Measurements from ENCODE around the gene VPS13A.
"Not testable (repeated sequence)": the region's sequence is repeated elsewhere in the genome, so short reads cannot be mapped to it uniquely, and the experiment has no call there.

VPS13A gene

GRCh38 chr9:77180056-77180455, 2.7 kb downstream of the VPS13A start:
- no peak for DNase-seq (ENCODE audit: extremely low read depth in 1 of 2, low read depth in 1 of 2)

GRCh38 chr9:77183581-77183980, 6.2 kb downstream of the VPS13A start:
- no peak for DNase-seq (ENCODE audit: extremely low read depth in 1 of 2, low read depth in 1 of 2)

DNA sequence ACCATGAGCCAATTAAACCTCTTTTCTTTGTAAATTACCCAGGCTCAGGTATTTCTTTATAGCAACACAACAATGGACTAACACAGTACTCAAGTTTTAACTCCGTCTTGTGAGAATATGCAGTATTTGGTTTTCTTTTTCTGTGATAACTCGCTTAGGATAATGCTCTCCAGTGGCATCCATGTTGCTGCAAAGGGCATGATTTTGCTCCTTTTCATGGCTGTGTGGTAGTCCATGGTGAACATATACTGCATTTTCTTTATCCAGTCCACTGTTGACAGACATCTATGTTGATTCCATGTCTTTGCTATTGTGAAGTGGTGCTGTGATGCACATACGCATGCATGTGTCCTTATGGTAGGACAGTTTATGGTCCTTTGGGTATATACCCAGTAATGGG, 10.9 kb downstream of the VPS13A start:
- no peak for DNase-seq (ENCODE audit: extremely low read depth in 1 of 2, low read depth in 1 of 2)

DNA sequence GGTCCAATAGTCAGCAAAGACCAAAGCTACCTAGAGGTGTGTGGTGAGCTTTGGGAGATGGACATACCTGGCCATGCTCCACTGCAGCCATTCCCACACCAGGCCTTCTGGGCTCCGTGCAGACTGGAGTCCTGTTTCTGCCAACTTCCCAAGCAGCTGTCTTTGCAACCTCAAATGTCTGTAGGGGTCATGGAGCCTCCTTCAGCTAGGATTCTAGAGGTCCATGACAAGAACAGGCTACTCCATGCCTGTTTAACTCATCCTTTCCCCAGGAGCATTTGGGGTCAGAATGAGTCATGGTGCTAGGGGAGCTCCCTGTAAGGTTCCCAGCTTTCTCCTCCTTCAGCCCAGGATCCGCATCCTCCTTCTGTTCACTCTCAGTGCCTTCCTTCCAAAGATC, 17.1 kb downstream of the VPS13A start:
- no peak for DNase-seq (ENCODE audit: extremely low read depth in 1 of 2, low read depth in 1 of 2)

DNA sequence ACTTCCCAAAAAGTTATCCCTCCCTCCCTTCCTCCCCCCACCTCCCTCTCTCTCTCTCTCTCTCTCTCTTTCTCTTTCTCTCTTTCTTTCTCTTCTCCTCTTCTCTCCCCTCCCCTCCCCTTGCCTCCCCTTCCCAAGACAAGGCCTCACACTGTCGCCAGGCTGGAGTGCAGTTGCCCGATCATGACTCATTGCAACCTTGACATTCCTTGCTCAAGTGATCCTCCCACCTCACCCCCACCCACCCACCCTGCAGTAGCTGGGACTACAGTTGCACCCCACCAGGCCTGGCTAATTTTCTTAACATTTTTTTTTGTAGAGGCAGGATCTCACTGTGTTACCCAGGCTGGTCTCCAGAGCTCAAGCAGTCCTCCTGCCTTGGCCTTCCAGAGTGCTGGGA, 32.8 kb downstream of the VPS13A start:
- DNase-seq (ENCODE audit: extremely low read depth in 1 of 2, low read depth in 1 of 2) = no peak

DNA sequence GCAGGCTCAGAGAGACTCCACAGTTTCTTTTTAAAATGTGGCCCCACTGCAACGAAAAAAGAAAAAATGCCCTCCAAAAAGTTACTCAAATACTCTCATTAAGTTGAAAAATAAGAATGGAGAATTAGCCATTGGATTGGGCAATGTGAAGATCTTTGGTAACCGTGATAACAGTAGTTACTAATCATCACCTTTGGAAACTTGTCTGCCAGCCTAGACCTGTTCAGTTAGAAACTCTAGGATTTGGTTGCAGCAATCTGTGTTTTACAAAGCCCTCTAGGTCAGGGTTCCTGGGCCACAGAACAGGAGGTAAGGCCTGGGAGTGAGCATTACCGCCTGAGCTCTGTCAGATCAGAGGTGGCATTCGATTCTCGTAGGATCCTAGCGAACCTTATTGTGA, 34.2 kb downstream of the VPS13A start:
- no peak for DNase-seq (ENCODE audit: extremely low read depth in 1 of 2, low read depth in 1 of 2)

GRCh38 chr9:77212801-77213200, 35.5 kb downstream of the VPS13A start:
- no peak for DNase-seq (ENCODE audit: extremely low read depth in 1 of 2, low read depth in 1 of 2)

DNA sequence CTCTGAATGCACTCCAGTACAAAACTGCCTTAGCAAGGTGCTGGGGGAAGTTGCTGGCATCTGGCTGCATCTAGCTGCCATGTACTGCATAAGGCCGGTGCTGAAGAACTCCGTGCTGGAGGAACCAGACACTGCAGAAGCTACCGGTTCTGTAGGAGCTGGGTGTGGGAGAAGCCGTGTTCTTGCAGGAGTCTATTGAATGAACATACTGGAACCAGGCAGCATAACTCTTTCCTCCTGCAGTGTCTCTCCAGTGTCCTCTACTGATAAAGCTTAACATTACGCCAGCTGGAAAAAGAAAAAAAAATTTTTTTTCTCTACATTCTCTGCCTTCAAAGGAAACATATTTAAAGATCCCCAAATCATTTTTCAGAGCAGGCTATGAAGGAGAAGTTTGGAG, 38.5 kb downstream of the VPS13A start:
- DNase-seq (ENCODE audit: extremely low read depth in 1 of 2, low read depth in 1 of 2) = no peak

DNA sequence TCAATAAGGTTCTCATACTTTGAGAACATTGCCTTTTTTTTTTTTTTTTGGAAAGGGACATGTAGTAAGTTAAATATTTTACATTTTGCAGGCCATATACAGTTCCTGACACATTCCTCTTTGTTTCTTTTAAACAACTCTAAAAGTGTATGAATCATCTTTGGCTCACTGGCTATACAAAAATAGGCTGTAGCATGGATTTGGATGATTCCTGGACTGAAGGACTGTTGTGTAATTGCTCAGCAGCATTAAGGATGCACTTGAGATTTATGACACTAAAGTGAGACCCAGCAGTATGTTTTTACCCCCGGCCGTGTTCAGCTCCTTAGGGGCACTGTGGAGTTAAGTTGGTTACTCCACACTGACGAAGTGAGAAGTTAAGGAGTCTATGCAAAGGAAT, 41.3 kb downstream of the VPS13A start:
- no peak for DNase-seq (ENCODE audit: extremely low read depth in 1 of 2, low read depth in 1 of 2)

DNA sequence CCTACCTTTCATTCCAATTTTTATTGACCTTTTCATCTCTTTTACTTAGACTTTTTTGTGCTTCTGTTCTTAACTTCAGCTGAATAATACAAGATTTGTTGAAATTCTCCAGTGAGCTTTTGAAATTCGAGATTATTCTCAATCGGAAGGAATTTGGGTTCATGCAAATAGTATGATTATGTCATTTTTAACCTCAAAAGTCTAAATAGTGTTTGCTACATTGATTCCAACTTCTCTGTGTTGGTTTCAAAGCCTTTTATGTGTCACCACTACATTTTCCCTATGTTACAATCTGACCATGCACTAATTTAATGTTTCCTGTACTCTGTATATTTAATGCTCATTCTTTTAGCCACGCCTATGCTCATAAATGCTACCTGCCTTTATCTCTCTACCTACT, 44.1 kb downstream of the VPS13A start:
- DNase-seq (ENCODE audit: extremely low read depth in 1 of 2, low read depth in 1 of 2) = no peak

- DNase-seq (ENCODE audit: extremely low read depth in 1 of 2, low read depth in 1 of 2) = no peak
These were observed 47.5 kb downstream of the VPS13A start for GRCh38 chr9:77224746-77225312.

DNA sequence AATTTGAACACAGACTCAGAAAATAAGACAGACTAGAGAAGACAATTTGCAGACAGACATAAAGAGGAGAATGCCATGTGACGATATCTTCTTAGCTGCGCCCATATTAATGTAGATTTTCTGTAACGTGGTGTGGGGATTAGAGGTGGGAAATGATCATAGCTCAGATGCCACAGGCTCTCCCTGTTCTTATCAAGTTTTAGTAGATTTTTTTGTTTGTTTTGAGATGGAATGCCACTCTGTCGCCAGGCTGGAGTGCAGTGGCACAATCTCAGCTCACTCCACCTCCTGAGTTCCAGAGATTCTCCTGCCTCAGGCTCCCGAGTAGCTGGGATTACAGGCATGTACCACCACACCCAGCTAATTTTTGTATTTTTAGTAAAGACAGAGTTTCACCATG, 59.4 kb downstream of the VPS13A start:
- no peak for DNase-seq (ENCODE audit: extremely low read depth in 1 of 2, low read depth in 1 of 2)

DNA sequence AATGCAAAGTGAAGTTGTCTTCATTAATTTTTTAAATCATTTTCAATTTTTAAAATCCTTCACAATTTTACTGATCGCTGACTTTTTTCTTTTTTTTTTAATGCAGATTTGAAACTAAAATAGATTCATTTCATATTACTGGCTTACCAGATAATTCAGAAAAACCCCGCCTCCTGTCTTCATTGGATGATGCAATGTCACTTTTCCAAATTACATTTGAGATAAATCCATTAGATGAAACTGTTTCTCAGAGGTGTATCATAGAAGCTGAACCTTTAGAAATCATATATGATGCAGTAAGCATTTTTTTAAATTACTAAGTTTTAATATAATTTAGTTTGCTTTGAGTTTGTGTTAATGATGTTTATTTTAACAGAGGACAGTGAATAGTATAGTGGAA, 60.6 kb downstream of the VPS13A start:
- no peak for DNase-seq (ENCODE audit: extremely low read depth in 1 of 2, low read depth in 1 of 2)

GRCh38 chr9:77251050-77251449, 73.7 kb downstream of the VPS13A start:
- no peak for DNase-seq (ENCODE audit: extremely low read depth in 1 of 2, low read depth in 1 of 2)

GRCh38 chr9:77257275-77257674, 79.9 kb downstream of the VPS13A start:
- no peak for DNase-seq (ENCODE audit: extremely low read depth in 1 of 2, low read depth in 1 of 2)

- no peak for DNase-seq (ENCODE audit: extremely low read depth in 1 of 2, low read depth in 1 of 2)
These were observed 84.3 kb downstream of the VPS13A start for GRCh38 chr9:77261605-77262004.

DNA sequence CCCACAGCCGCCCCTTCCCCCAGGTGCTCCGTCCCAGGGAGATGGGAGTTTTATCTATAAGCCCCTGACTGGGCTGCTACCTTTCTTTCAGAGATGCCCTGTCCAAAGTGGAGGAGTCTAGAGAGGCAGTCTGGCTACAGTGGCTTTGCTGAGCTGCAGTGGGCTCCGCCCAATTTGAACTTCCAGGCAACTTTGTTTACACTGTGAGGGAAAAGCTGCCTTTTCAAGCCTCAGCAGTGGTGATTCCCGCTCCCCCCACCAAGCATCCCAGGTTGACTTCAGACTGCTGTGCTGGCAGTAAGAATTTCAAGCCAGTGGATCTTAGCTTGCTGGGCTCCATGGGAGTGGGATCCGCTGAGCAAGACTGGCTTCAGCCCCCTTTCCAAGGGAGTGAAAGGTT, 90.4 kb downstream of the VPS13A start:
- not testable (repeated sequence) for DNase-seq (ENCODE audit: extremely low read depth in 1 of 2, low read depth in 1 of 2)

DNA sequence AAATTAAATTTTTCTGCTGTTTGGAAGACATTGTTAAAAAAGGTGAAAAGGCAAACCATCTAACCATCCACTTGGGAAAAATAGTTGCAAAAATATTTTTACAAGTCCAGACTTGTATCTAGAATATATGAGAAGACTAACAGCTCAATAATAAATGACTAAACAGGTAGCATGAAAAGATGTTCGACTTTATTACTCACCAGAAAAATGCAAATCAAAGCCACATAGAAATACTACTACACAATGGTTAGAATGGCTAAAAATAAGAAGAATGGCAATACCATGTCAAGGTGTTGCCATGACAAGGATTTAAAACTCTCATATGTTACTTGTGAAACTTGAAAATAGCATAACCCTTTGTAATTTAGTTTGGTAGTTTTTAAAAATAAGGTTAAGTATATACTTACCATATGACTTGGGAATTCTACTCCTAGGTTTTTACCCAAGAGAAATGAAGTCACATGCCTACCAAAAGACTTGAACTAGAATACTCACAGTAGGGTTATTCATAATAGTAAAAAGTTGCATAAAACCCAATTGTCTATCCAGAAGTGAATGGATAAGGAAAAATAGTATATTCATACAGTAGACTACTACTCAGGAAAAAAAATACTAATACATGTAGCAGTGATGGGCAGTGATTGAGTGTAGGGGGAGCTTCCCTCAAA, 93.8 kb downstream of the VPS13A start:
- no peak for DNase-seq (ENCODE audit: extremely low read depth in 1 of 2, low read depth in 1 of 2)

- DNase-seq (ENCODE audit: extremely low read depth in 1 of 2, low read depth in 1 of 2) = no peak
These were observed 99.5 kb downstream of the VPS13A start for GRCh38 chr9:77276799-77277198.

DNA sequence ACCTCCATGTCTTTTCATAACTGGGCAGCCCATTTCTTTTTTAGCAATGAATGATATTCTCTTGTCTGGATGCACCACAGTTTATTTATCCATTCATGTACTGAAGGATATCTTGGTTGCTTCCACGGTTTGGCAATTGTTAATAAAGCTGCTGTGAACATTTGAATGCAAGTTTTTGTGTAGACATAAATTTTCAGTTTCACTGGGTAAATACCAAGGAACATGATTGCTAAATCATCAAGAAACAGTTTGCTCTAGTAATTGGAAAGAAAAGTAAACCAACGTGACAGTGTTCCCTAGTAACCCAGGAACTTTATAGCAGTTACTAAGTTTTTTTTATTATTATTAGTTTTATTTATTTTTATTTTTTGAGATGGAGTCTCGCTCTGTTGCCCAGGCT, 100.4 kb downstream of the VPS13A start:
- no peak for DNase-seq (ENCODE audit: extremely low read depth in 1 of 2, low read depth in 1 of 2)

DNA sequence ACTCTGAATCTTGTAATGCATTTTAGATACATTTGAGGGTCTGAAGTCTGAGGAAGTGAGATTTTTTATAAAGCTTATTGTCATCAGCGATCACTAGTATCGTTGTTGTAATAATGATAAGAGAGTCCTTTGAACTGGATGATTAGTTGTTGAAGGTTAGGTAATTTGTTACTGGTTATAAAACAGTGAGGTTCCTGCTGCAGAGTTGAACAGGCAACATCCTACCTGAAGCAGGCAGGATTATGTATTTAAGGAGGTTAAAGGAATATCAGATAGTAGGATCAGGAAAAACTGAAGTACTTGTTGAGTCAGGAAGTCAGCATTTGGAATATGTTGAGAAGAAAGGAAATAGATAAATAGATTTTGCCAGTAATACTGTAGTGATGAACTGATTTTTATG, 106.7 kb downstream of the VPS13A start:
- no peak for DNase-seq (ENCODE audit: extremely low read depth in 1 of 2, low read depth in 1 of 2)

- no peak for DNase-seq (ENCODE audit: extremely low read depth in 1 of 2, low read depth in 1 of 2)
These were observed 107.3 kb downstream of the VPS13A start for GRCh38 chr9:77284616-77285015.

DNA sequence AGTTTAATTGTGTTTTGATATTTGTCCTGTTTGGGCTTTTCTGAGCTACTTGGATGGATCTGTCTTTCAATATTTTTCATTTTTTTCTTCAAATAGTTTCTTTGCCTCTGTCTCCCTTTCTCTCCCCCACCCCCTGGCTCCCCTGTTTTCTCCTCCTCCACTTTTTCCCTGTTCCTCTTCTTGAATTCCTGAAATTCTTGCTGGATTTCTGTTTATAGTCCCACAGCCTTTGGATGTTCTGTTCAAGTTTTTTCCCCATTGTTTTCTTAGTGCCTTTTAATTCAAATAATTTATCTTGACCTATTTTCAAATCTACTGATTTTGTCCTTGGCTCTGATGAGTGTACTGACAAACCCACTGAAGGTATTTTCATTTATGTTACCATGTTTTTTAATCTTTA, 113.0 kb downstream of the VPS13A start:
- DNase-seq (ENCODE audit: extremely low read depth in 1 of 2, low read depth in 1 of 2) = no peak
